H1 (cell line): ENCODE data around the gene LTBP1. TPM values are rescaled to one million over a fixed set of nuclear protein-coding genes. Genes with fewer than 3 reads are reported as not detected.

ENCODE experiments used
- CTCF ChIA-PET: fragments of 300-600 bp; sonication (Branson Sonifier 250); formaldehyde crosslinking; loops from one replicate; lab custom pipeline; 2021; ENCODE audit not compliant: partially characterized antibody; lab: Charles Lee
- POLR2A ChIA-PET: fragments of 300-600 bp; sonication (Branson Sonifier 250); formaldehyde crosslinking; loops from one replicate; lab custom pipeline; 2021; ENCODE audit warnings: inconsistent platforms; ENCODE audit not compliant: partially characterized antibody; lab: Charles Lee
- DNase-seq, 2 experiments: peaks; one replicate each; pipeline versions ENCODE4 v3.0.0 to v3.0.0-alpha.2; 2010 to 2022; ENCODE audit warnings: low spot score in 2 of 2, low read depth in 1 of 2, mixed read lengths in 1 of 2
- FAIRE-seq: peaks from 2 replicates; lab custom pipeline; 2011; peaks lifted over from hg19 to GRCh38; lab: Jason Lieb, UNC
- H2AFZ ChIP-seq: 2 replicates; pipeline ENCODE4 v1.8.1; 2012; ENCODE audit warnings: low read length, inconsistent platforms
- H2AK5ac ChIP-seq: 2 replicates; pipeline ENCODE4 v1.6.1; 2013; ENCODE audit warnings: low read depth, low read length
- H2BK120ac ChIP-seq: replicated peaks from 2 replicates; pipeline ENCODE3; 2013; ENCODE audit warnings: low read depth, low read length, inconsistent platforms
- H2BK12ac ChIP-seq: 2 replicates; pipeline ENCODE4 v1.6.1; 2013; ENCODE audit warnings: low read depth, low read length
- H2BK15ac ChIP-seq: 2 replicates; pipeline ENCODE4 v1.6.1; 2013; ENCODE audit warnings: low read length
- H2BK20ac ChIP-seq: 2 replicates; pipeline ENCODE4 v1.6.1; 2013; ENCODE audit warnings: low read length
- H2BK5ac ChIP-seq: 2 replicates; pipeline ENCODE4 v1.6.1; 2013; ENCODE audit warnings: low read depth, low read length
- H3K14ac ChIP-seq: 2 replicates; pipeline ENCODE4 v1.6.1; 2013; ENCODE audit warnings: inconsistent platforms; ENCODE audit not compliant: insufficient read length
- H3K18ac ChIP-seq: 2 replicates; pipeline ENCODE4 v1.6.1; 2013; ENCODE audit warnings: low read length; ENCODE audit errors: extremely low read depth
- H3K23ac ChIP-seq: 2 replicates; pipeline ENCODE4 v1.6.1; 2013; ENCODE audit warnings: inconsistent platforms; ENCODE audit not compliant: insufficient read length
- H3K23me2 ChIP-seq: 2 replicates; pipeline ENCODE4 v1.6.1; 2013; ENCODE audit warnings: low read depth, low read length
- H3K27ac ChIP-seq: 2 replicates; pipeline ENCODE4 v1.6.1; 2011; ENCODE audit warnings: low read depth, low read length, inconsistent platforms
- H3K27me3 ChIP-seq, 4 experiments: replicated peaks in 1 of 4; 1 replicate in 1 of 4; 2 replicates in 3 of 4; pipeline versions ENCODE4 v1.6.1 to v1.8.1; 2011 to 2013; ENCODE audit warnings: low read length in 3 of 4, mild to moderate bottlenecking in 3 of 4, inconsistent platforms in 2 of 4, mixed read lengths in 2 of 4, moderate library complexity in 1 of 4; ENCODE audit not compliant: control insufficient read depth in 3 of 4, insufficient read depth in 3 of 4; ENCODE audit errors: extremely low read depth in 1 of 4
- H3K36me3 ChIP-seq, 4 experiments: 2 replicates each; pipeline versions ENCODE4 v1.6.1 to v1.8.1; 2011 to 2013; ENCODE audit warnings: mild to moderate bottlenecking in 4 of 4, low read length in 3 of 4, moderate library complexity in 2 of 4, control low read depth in 1 of 4, inconsistent platforms in 1 of 4; ENCODE audit not compliant: insufficient read depth in 4 of 4, control insufficient read depth in 2 of 4
- H3K4ac ChIP-seq: replicated peaks from 2 replicates; pipeline ENCODE3; 2013; ENCODE audit warnings: low read length, low read depth, mixed read lengths, inconsistent platforms; ENCODE audit not compliant: insufficient read length
- H3K4me1 ChIP-seq, 4 experiments: replicated peaks in 1 of 4; 1 replicate in 1 of 4; 2 replicates in 3 of 4; pipeline versions ENCODE4 v1.6.1 to v1.8.1; 2011 to 2013; ENCODE audit warnings: low read length in 3 of 4, inconsistent platforms in 2 of 4, mixed read lengths in 1 of 4; ENCODE audit not compliant: insufficient read depth in 4 of 4, control insufficient read depth in 3 of 4
- H3K4me2 ChIP-seq, 2 experiments: 2 replicates each; pipeline versions ENCODE4 v1.6.1 to v1.8.1; 2011 to 2013; ENCODE audit warnings: low read depth in 2 of 2, low read length in 2 of 2, control low read depth in 1 of 2, inconsistent platforms in 1 of 2, mild to moderate bottlenecking in 1 of 2; ENCODE audit not compliant: insufficient read depth in 1 of 2
- H3K4me3 ChIP-seq, 4 experiments: fragments of 200-600, 300-600 bp in 1 of 4; sonication (generic), shearing (Covaris generic), sonication (Bioruptor Twin) in 1 of 4; 2 replicates each; pipeline versions ENCODE4 v1.5.1 to v1.8.1; 2011 to 2016; ENCODE audit warnings: low read length in 4 of 4, low read depth in 3 of 4, control low read depth in 2 of 4, inconsistent platforms in 2 of 4, mild to moderate bottlenecking in 2 of 4, mixed read lengths in 1 of 4, moderate library complexity in 1 of 4; ENCODE audit not compliant: insufficient read depth in 2 of 4; ENCODE audit errors: extremely low read depth in 1 of 4
- H3K56ac ChIP-seq: replicated peaks from 2 replicates; pipeline ENCODE3; 2013; ENCODE audit warnings: low read depth, mild to moderate bottlenecking, mixed read lengths, low read length, inconsistent platforms; ENCODE audit not compliant: insufficient read length
- H3K79me1 ChIP-seq: 2 replicates; pipeline ENCODE4 v1.6.1; 2013; ENCODE audit warnings: low read depth, low read length, control low read depth
- H3K79me2 ChIP-seq, 2 experiments: 2 replicates each; pipeline versions ENCODE4 v1.6.1 to v1.8.1; 2012 to 2013; ENCODE audit warnings: low read length in 2 of 2, mild to moderate bottlenecking in 2 of 2, inconsistent platforms in 1 of 2; ENCODE audit not compliant: insufficient read depth in 2 of 2, control insufficient read depth in 1 of 2
- H3K9ac ChIP-seq, 4 experiments: replicated peaks in 1 of 4; 1 replicate in 1 of 4; 2 replicates in 3 of 4; pipeline versions ENCODE4 v1.6.1 to v1.8.1; 2011 to 2013; ENCODE audit warnings: low read depth in 3 of 4, low read length in 3 of 4, control low read depth in 2 of 4, mild to moderate bottlenecking in 2 of 4, moderate library complexity in 2 of 4, inconsistent platforms in 1 of 4; ENCODE audit errors: extremely low read depth in 1 of 4
- H3K9me3 ChIP-seq, 2 experiments: 2 replicates each; pipeline versions ENCODE4 v1.6.1 to v1.8.1; 2012 to 2013; ENCODE audit warnings: mild to moderate bottlenecking in 2 of 2, moderate library complexity in 2 of 2, control low read depth in 1 of 2, inconsistent platforms in 1 of 2, low read depth in 1 of 2, low read length in 1 of 2, mixed read lengths in 1 of 2; ENCODE audit not compliant: insufficient read depth in 2 of 2
- H4K20me1 ChIP-seq, 2 experiments: replicated peaks in 1 of 2; 2 replicates each; pipeline versions ENCODE3 to v1.8.1; 2011 to 2013; ENCODE audit warnings: inconsistent platforms in 2 of 2, low read length in 2 of 2, mild to moderate bottlenecking in 1 of 2; ENCODE audit not compliant: insufficient read depth in 2 of 2, control insufficient read depth in 1 of 2
- H4K5ac ChIP-seq: 2 replicates; pipeline ENCODE4 v1.6.1; 2013; ENCODE audit warnings: low read length, low read depth, mixed read lengths, inconsistent platforms; ENCODE audit not compliant: insufficient read length
- H4K8ac ChIP-seq: 2 replicates; pipeline ENCODE4 v1.8.0; 2013; ENCODE audit warnings: mild to moderate bottlenecking, moderate library complexity, low read length, inconsistent platforms; ENCODE audit not compliant: insufficient read depth; ENCODE audit errors: extremely low read depth
- H4K91ac ChIP-seq: replicated peaks from 2 replicates; pipeline ENCODE3; 2013; ENCODE audit warnings: low read length, mixed read lengths, inconsistent platforms; ENCODE audit not compliant: insufficient read length
- EP300 ChIP-seq, 2 experiments: IDR thresholded peaks; 1 replicate in 1 of 2; 2 replicates in 1 of 2; pipeline ENCODE4 v1.6.1; 2011 to 2012; ENCODE audit warnings: low read depth in 2 of 2, low read length in 2 of 2, mild to moderate bottlenecking in 2 of 2, borderline replicate concordance in 1 of 2, inconsistent platforms in 1 of 2, moderate library complexity in 1 of 2
- GABPA ChIP-seq: IDR thresholded peaks from 2 replicates; pipeline ENCODE4 v1.6.1; 2011; ENCODE audit warnings: mild to moderate bottlenecking, low read length, moderate library complexity, borderline replicate concordance; ENCODE audit not compliant: insufficient read depth
- HDAC2 ChIP-seq, 2 experiments: fragments of 300-600 bp in 1 of 2; sonication (generic) in 1 of 2; IDR thresholded peaks; 2 replicates each; pipeline ENCODE4 v1.6.1; 2011 to 2012; ENCODE audit warnings: low read depth in 2 of 2, low read length in 2 of 2, mild to moderate bottlenecking in 2 of 2, moderate library complexity in 2 of 2, borderline replicate concordance in 1 of 2, inconsistent platforms in 1 of 2
- JUN ChIP-seq: IDR thresholded peaks from 2 replicates; pipeline ENCODE4 v1.6.1; 2011; ENCODE audit warnings: low read depth, mild to moderate bottlenecking, improper control_type of control experiment, low read length
- PHF8 ChIP-seq: fragments of 200-600 bp; sonication (generic); conservative IDR thresholded peaks from 2 replicates; pipeline ENCODE4 v1.7.1; 2012; ENCODE audit warnings: low read depth, mild to moderate bottlenecking, inconsistent platforms, low read length, moderate library complexity
- POU5F1 ChIP-seq: IDR thresholded peaks from 2 replicates; pipeline ENCODE4 v1.6.1; 2011; ENCODE audit warnings: low read depth, mild to moderate bottlenecking, low read length, moderate library complexity
- RFX5 ChIP-seq: IDR thresholded peaks from 2 replicates; pipeline ENCODE4 v1.6.1; 2011; ENCODE audit warnings: low read depth, low read length, improper control_type of control experiment, borderline replicate concordance
- SAP30 ChIP-seq: fragments of 300-600 bp; sonication (generic); IDR thresholded peaks from 2 replicates; pipeline ENCODE4 v1.7.1; 2012; ENCODE audit warnings: low read length, moderate library complexity, mild to moderate bottlenecking, inconsistent platforms; ENCODE audit not compliant: insufficient read depth, insufficient replicate concordance
- TAF7 ChIP-seq: optimal IDR thresholded peaks from 2 replicates; pipeline ENCODE3; 2011; ENCODE audit warnings: low read depth, mild to moderate bottlenecking, inconsistent platforms, low read length, moderate library complexity, borderline replicate concordance
- polyA plus RNA-seq, 7 experiments: library from polyadenylated mRNA; depleted of rRNA in 3 of 7; stranded (reverse) in 5 of 7; unstranded in 2 of 7; fragments of >200 nt in 5 of 7; fragments of 200-250 nt in 2 of 7; gene quantifications; 1 replicate in 5 of 7; 2 replicates in 1 of 7; 4 replicates in 1 of 7; pipeline versions ENCODE4 v1.2.1 to v1.2.3, GENCODE V29; 2011 to 2013; ENCODE audit warnings: missing spikeins in 2 of 7, mixed read lengths in 2 of 7
- total RNA-seq: library from RNA; stranded (reverse); fragmentation: NEBNext Ultra II Directional; extraction: Animal tissue kit (Norgen Biotek cat#: 25700); gene quantifications from 2 replicates; pipeline ENCODE4 v1.2.1, GENCODE V29; 2021
- TF ChIP-seq, protein P1 (sequence below), 3 experiments: IDR thresholded peaks; 1 replicate in 2 of 3; 2 replicates in 1 of 3; pipeline versions ENCODE4 v1.5.1 to v1.6.1; 2011; ENCODE audit warnings: low read length in 3 of 3, mild to moderate bottlenecking in 3 of 3, inconsistent platforms in 2 of 3, low read depth in 1 of 3, moderate library complexity in 1 of 3; ENCODE audit not compliant: insufficient read depth in 1 of 3; ENCODE audit errors: control extremely low read depth in 1 of 3

Gene LTBP1
- total and polyA plus RNA-seq, 2 of the 8 experiments (the other 6 are each of a cell fraction or from before 2014, with no cell fraction given) = 15.4 to 24.7 TPM

DNA sequence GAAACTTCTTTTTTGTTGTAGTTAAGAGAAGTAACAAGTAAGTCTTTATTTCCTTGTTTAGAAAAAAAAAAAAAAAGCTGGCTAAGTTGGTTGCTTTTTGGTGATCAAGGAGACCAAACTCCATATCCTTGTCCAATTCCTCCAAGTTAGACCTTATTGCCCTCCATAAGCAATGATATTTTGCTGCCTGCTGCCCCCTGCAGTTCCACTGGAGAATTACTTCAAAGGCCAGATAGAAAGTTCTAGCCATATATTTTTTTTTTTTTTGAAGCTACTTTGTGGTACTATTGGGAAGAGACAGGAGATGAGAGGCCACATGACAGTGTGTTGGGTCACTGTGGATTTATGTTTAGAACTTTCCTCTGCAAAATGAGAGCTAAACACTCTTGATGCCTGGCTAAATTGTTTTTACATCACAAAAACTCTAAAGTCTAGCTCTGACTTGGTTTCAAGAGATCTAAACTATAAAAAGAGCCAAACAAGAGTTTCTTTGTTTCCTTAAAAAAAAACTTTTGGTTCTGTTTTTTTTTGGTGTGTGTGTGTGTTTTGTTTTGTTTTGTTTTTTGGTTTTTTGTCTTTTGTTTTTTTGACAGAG is 449.0 kb downstream of the LTBP1 start:
- CTCF ChIA-PET = interaction anchor here (0.6 to 5.0 kb wide), 21 partner anchors 9 to 976 kb away, joined by 3 to 27 read pairs (median 4); partner anchors contain the start of gene RASGRP3
- H2BK5ac ChIP-seq = no peak overlapping the region
- no peaks in the 10 kb centered on the region for H3K79me1 ChIP-seq
- H3K79me2 ChIP-seq = no peaks in the 10 kb centered on the region
- H3K36me3 ChIP-seq = no peaks in the 10 kb centered on the region
- H3K14ac ChIP-seq = no peak overlapping the region
- no peak overlapping the region for H3K4me2 ChIP-seq
- no peak overlapping the region for H3K27ac ChIP-seq
- peaks cover 0 to 4% (median 3%) of the 10 kb centered on the region in 4 experiments; a peak in 2 of 7 replicates for H3K27me3 ChIP-seq
- H4K91ac ChIP-seq = no peak overlapping the region
- H3K4ac ChIP-seq = no peak overlapping the region
- DNase-seq (peak in 1 of 2 experiments; percentile 64), FAIRE-seq (no peak)
- no peak overlapping the region for H3K4me3 ChIP-seq
- H3K56ac ChIP-seq = no peak overlapping the region
- no peak overlapping the region for H2BK20ac ChIP-seq
- no peak overlapping the region for H3K23ac ChIP-seq
- no peak overlapping the region for H4K8ac ChIP-seq
- H2AFZ ChIP-seq = no peak overlapping the region
- no peak overlapping the region for H2BK120ac ChIP-seq
- no peak overlapping the region for H4K5ac ChIP-seq
- H3K9ac ChIP-seq = no peak overlapping the region
- POLR2A ChIA-PET = no interaction called here
- H3K18ac ChIP-seq = no peak overlapping the region
- H3K4me1 ChIP-seq = peaks cover 0 to 5% (median 1%) of the 10 kb centered on the region in 4 experiments; a peak in 1 of 7 replicates
- H4K20me1 ChIP-seq = no peaks in the 10 kb centered on the region
- no peaks in the 10 kb centered on the region for H3K23me2 ChIP-seq
- H2BK15ac ChIP-seq = no peak overlapping the region
- H2BK12ac ChIP-seq = no peak overlapping the region
- no peak overlapping the region for H2AK5ac ChIP-seq
- no peaks in the 10 kb centered on the region for H3K9me3 ChIP-seq
- TF ChIP-seq POU5F1 = no peak
- no peak for TF ChIP-seq GABPA
- TF ChIP-seq SAP30 = no peak
- no peak for TF ChIP-seq JUN
- TF ChIP-seq EP300 (IDR thresholded peaks at IDR 0.05; ENCODE audit: borderline replicate concordance in 1 of 2, low read depth in 2 of 2, low read length in 2 of 2) = no peak
- TF ChIP-seq RFX5 = no peak
- no peak for TF ChIP-seq PHF8
- no peak for TF ChIP-seq HDAC2 (IDR thresholded peaks at IDR 0.05; ENCODE audit: borderline replicate concordance in 1 of 2, low read depth in 2 of 2, low read length in 2 of 2)
- TF ChIP-seq, protein P1, sequence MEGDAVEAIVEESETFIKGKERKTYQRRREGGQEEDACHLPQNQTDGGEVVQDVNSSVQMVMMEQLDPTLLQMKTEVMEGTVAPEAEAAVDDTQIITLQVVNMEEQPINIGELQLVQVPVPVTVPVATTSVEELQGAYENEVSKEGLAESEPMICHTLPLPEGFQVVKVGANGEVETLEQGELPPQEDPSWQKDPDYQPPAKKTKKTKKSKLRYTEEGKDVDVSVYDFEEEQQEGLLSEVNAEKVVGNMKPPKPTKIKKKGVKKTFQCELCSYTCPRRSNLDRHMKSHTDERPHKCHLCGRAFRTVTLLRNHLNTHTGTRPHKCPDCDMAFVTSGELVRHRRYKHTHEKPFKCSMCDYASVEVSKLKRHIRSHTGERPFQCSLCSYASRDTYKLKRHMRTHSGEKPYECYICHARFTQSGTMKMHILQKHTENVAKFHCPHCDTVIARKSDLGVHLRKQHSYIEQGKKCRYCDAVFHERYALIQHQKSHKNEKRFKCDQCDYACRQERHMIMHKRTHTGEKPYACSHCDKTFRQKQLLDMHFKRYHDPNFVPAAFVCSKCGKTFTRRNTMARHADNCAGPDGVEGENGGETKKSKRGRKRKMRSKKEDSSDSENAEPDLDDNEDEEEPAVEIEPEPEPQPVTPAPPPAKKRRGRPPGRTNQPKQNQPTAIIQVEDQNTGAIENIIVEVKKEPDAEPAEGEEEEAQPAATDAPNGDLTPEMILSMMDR (IDR thresholded peaks at IDR 0.05; ENCODE audit: control extremely low read depth in 1 of 3, insufficient read depth in 1 of 3, low read depth in 1 of 3, low read length in 3 of 3) = peak in 2 of 3 experiments; percentile 51 to 55; a peak in 2 of 4 replicates
- TF ChIP-seq TAF7 = no peak
